Stimulated activated naive B cell treated with anti-CD40 and anti-IgM and Interleukin-4, amounts not matched to agents 10 μg/mL and 1 μg/mL and 100 μg/mL, for 72 hours (primary cell): ENCODE measurements around the gene PTEN.
"Not testable (repeated sequence)": the region's sequence is repeated elsewhere in the genome, so short reads cannot be mapped to it uniquely, and the experiment has no call there.

Experiments used
- ATAC-seq, 2 donors: fragments of 150-1000 bp; cut with Tn5 transposase; replicated peaks; 2 replicates each; pipeline ENCODE4 v1.10.0; 2021; ENCODE audit warnings: moderate library complexity in 1 of 2
- DNase-seq: peaks from one replicate; pipeline ENCODE4 v3.0.0; 2021
- H3K27ac Mint-ChIP-seq: one replicate; pipeline ENCODE4 v1.8.0; 2022; ENCODE audit warnings: mild to moderate bottlenecking, mixed read lengths
- H3K27me3 Mint-ChIP-seq, 2 donors: one replicate each; pipeline ENCODE4 v1.8.0; 2022; ENCODE audit warnings: mixed read lengths in 2 of 2
- H3K36me3 Mint-ChIP-seq, 2 donors: one replicate each; pipeline ENCODE4 v1.8.0; 2022; ENCODE audit warnings: mixed read lengths in 2 of 2, mild to moderate bottlenecking in 1 of 2
- H3K4me1 Mint-ChIP-seq, 2 donors: one replicate each; pipeline ENCODE4 v1.8.0; 2022; ENCODE audit warnings: mixed read lengths in 2 of 2, mild to moderate bottlenecking in 1 of 2
- H3K4me3 Mint-ChIP-seq, 2 donors: one replicate each; pipeline ENCODE4 v1.8.0; 2022; ENCODE audit warnings: mild to moderate bottlenecking in 2 of 2, mixed read lengths in 2 of 2, moderate library complexity in 1 of 2
- H3K9me3 Mint-ChIP-seq, 2 donors: one replicate each; pipeline ENCODE4 v1.8.0; 2022; ENCODE audit warnings: mixed read lengths in 2 of 2, mild to moderate bottlenecking in 1 of 2

Gene PTEN

GRCh38 chr10:87838650-87839049 lies 24.8 kb upstream of the PTEN start:
- Mint-ChIP-seq H3K4me1 (peaks cover 5 to 9% of the 10 kb centered on the region in 2 donors), H3K9me3 (no peaks in the 10 kb centered on the region), H3K27ac (no peak overlapping the region), H3K4me3 (no peak overlapping the region), H3K36me3 (no peaks in the 10 kb centered on the region), H3K27me3 (no peaks in the 10 kb centered on the region)
- ATAC-seq (no peak), DNase-seq (no peak)

- H3K27me3 Mint-ChIP-seq: no peaks in the 10 kb centered on the region
- DNase-seq (no peak), ATAC-seq (no peak)
- peaks cover 5 to 9% of the 10 kb centered on the region in 2 donors for H3K4me1 Mint-ChIP-seq
- no peak overlapping the region for H3K4me3 Mint-ChIP-seq
- H3K36me3 Mint-ChIP-seq: no peaks in the 10 kb centered on the region
- no peak overlapping the region for H3K27ac Mint-ChIP-seq
- H3K9me3 Mint-ChIP-seq: no peaks in the 10 kb centered on the region
Observed at GRCh38 chr10:87841186-87841585, 22.2 kb upstream of the PTEN start.

GRCh38 chr10:87842220-87842641 lies 21.2 kb upstream of the PTEN start:
- Mint-ChIP-seq H3K4me1 (peaks cover 5 to 7% of the 10 kb centered on the region in 2 donors), H3K27ac (no peak overlapping the region), H3K9me3 (no peaks in the 10 kb centered on the region), H3K4me3 (no peak overlapping the region), H3K27me3 (no peaks in the 10 kb centered on the region), H3K36me3 (no peaks in the 10 kb centered on the region)
- DNase-seq (no peak), ATAC-seq (no peak)

GRCh38 chr10:87842776-87843497 lies 20.5 kb upstream of the PTEN start:
- H3K4me1 Mint-ChIP-seq: peaks cover 0 to under 1% of the 10 kb centered on the region in 2 donors
- no peak overlapping the region for H3K27ac Mint-ChIP-seq
- DNase-seq (no peak), ATAC-seq (no peak)
- no peaks in the 10 kb centered on the region for H3K27me3 Mint-ChIP-seq
- no peaks in the 10 kb centered on the region for H3K36me3 Mint-ChIP-seq
- no peak overlapping the region for H3K4me3 Mint-ChIP-seq
- no peaks in the 10 kb centered on the region for H3K9me3 Mint-ChIP-seq

- no peak for ATAC-seq
Observed at GRCh38 chr10:87843714-87844113, 19.7 kb upstream of the PTEN start.

GRCh38 chr10:87844837-87845623 lies 18.4 kb upstream of the PTEN start:
- Mint-ChIP-seq H3K27me3 (no peaks in the 10 kb centered on the region), H3K4me1 (peaks cover 0 to under 1% of the 10 kb centered on the region in 2 donors), H3K4me3 (no peak overlapping the region), H3K36me3 (no peaks in the 10 kb centered on the region), H3K9me3 (no peaks in the 10 kb centered on the region), H3K27ac (no peak overlapping the region)
- ATAC-seq: peak in 1 of 2 donors; percentile 41
- DNase-seq: no peak

More at GRCh38 chr10:87843714-87844113, 19.7 kb upstream of the PTEN start:
- DNase-seq: no peak
- H3K9me3 Mint-ChIP-seq: no peaks in the 10 kb centered on the region
- H3K4me1 Mint-ChIP-seq: no peaks in the 10 kb centered on the region
- no peaks in the 10 kb centered on the region for H3K36me3 Mint-ChIP-seq
- no peaks in the 10 kb centered on the region for H3K27me3 Mint-ChIP-seq
- H3K4me3 Mint-ChIP-seq: no peak overlapping the region
- no peak overlapping the region for H3K27ac Mint-ChIP-seq

GRCh38 chr10:87845624-87845998 lies 17.8 kb upstream of the PTEN start:
- Mint-ChIP-seq H3K36me3 (no peaks in the 10 kb centered on the region), H3K4me3 (no peak overlapping the region), H3K9me3 (no peaks in the 10 kb centered on the region), H3K27me3 (no peaks in the 10 kb centered on the region), H3K4me1 (peaks cover 0 to 3% of the 10 kb centered on the region in 2 donors), H3K27ac (no peak overlapping the region)
- ATAC-seq: no peak
- no peak for DNase-seq

GRCh38 chr10:87846023-87846422 lies 17.4 kb upstream of the PTEN start:
- Mint-ChIP-seq H3K4me1 (peaks cover 4 to 6% of the 10 kb centered on the region in 2 donors), H3K9me3 (no peaks in the 10 kb centered on the region), H3K36me3 (no peaks in the 10 kb centered on the region), H3K4me3 (no peak overlapping the region), H3K27ac (no peak overlapping the region), H3K27me3 (no peaks in the 10 kb centered on the region)
- no peak for ATAC-seq
- DNase-seq: no peak

GRCh38 chr10:87846711-87847110 lies 16.7 kb upstream of the PTEN start:
- H3K9me3 Mint-ChIP-seq, ATAC-seq, H3K4me3 Mint-ChIP-seq, H3K4me1 Mint-ChIP-seq, H3K36me3 Mint-ChIP-seq, H3K27ac Mint-ChIP-seq, H3K27me3 Mint-ChIP-seq, DNase-seq: not testable (repeated sequence)

- DNase-seq: no peak
- ATAC-seq: no peak
- no peak overlapping the region for H3K27ac Mint-ChIP-seq
Observed at GRCh38 chr10:87847550-87847949, 15.9 kb upstream of the PTEN start.

GRCh38 chr10:87849001-87849400 lies 14.4 kb upstream of the PTEN start:
- ATAC-seq (no peak), DNase-seq (no peak)
- Mint-ChIP-seq H3K36me3 (no peaks in the 10 kb centered on the region), H3K4me1 (peaks cover 8% of the 10 kb centered on the region in 2 donors), H3K27me3 (no peaks in the 10 kb centered on the region), H3K27ac (no peak overlapping the region), H3K4me3 (no peak overlapping the region), H3K9me3 (no peaks in the 10 kb centered on the region)

More at GRCh38 chr10:87847550-87847949, 15.9 kb upstream of the PTEN start:
- Mint-ChIP-seq H3K9me3 (no peaks in the 10 kb centered on the region), H3K4me3 (no peak overlapping the region), H3K27me3 (no peaks in the 10 kb centered on the region), H3K36me3 (no peaks in the 10 kb centered on the region), H3K4me1 (peaks cover 8% of the 10 kb centered on the region in 2 donors)

GRCh38 chr10:87850742-87851205 lies 12.7 kb upstream of the PTEN start:
- Mint-ChIP-seq H3K27ac (no peak overlapping the region), H3K27me3 (no peaks in the 10 kb centered on the region), H3K4me1 (peaks cover 8% of the 10 kb centered on the region in 2 donors), H3K36me3 (no peaks in the 10 kb centered on the region), H3K4me3 (no peak overlapping the region), H3K9me3 (no peaks in the 10 kb centered on the region)
- ATAC-seq: peak; percentile 71 to 72
- peak; percentile 23 for DNase-seq

GRCh38 chr10:87852089-87852488 lies 11.3 kb upstream of the PTEN start:
- Mint-ChIP-seq H3K9me3 (no peaks in the 10 kb centered on the region), H3K4me3 (no peak overlapping the region), H3K36me3 (no peaks in the 10 kb centered on the region), H3K4me1 (peaks cover 8% of the 10 kb centered on the region in 2 donors), H3K27me3 (no peaks in the 10 kb centered on the region), H3K27ac (no peak overlapping the region)
- no peak for DNase-seq
- no peak for ATAC-seq

GRCh38 chr10:87855247-87855646 lies 8.2 kb upstream of the PTEN start:
- H3K27me3 Mint-ChIP-seq, H3K27ac Mint-ChIP-seq: not testable (repeated sequence)

GRCh38 chr10:87855665-87856064 lies 7.8 kb upstream of the PTEN start:
- H3K27ac Mint-ChIP-seq, H3K4me3 Mint-ChIP-seq: not testable (repeated sequence)

More at GRCh38 chr10:87855247-87855646, 8.2 kb upstream of the PTEN start:
- not testable (repeated sequence) for H3K36me3 Mint-ChIP-seq, H3K9me3 Mint-ChIP-seq, ATAC-seq, H3K4me3 Mint-ChIP-seq, DNase-seq
- H3K4me1 Mint-ChIP-seq: peaks cover 8 to 12% of the 10 kb centered on the region in 2 donors

More at GRCh38 chr10:87855665-87856064, 7.8 kb upstream of the PTEN start:
- not testable (repeated sequence) for H3K27me3 Mint-ChIP-seq, DNase-seq, H3K36me3 Mint-ChIP-seq, H3K9me3 Mint-ChIP-seq, ATAC-seq
- H3K4me1 Mint-ChIP-seq: peaks cover 10 to 16% of the 10 kb centered on the region in 2 donors
